ENCODE data around the gene GNGT1. TPM values are rescaled to one million over a fixed set of nuclear protein-coding genes. Genes with fewer than 3 reads are reported as not detected.

GNGT1 gene
- total RNA-seq, 1 donor from 2014 or later, result not detected

DNA sequence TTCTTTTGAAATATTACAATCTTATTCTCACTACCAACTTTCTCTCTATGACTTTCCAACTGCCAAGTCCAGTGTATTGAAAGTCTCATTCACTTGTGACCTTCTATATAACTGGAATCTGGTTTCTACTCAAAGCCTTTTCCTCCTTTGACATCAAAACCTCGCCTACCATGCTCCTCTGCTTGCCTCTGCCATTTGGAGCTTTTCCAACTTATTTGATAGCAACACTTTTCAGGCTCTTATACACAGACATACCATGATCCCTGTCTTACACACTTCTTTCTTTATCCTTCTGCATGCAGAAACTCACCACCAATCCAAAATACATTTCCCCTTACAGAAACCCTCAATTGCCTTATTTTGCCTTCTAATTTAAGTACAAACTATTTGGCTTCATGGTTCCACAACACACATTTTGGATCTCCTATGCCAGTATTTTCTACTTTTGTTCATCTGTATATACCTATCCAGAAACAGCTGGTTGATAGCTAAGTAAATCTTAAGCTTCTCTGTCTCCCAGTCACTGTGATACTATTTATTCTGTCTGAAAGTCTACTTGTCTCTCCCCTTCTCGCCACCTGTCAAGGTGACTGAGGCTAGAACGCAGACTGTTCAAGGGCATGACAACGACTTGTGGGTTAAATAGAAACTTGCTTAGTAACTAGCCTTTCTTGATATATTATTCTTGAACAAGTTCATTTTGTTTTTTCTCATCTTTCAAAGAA is 37.6 kb downstream of the GNGT1 start:
- DNase-seq, result no peak

DNA sequence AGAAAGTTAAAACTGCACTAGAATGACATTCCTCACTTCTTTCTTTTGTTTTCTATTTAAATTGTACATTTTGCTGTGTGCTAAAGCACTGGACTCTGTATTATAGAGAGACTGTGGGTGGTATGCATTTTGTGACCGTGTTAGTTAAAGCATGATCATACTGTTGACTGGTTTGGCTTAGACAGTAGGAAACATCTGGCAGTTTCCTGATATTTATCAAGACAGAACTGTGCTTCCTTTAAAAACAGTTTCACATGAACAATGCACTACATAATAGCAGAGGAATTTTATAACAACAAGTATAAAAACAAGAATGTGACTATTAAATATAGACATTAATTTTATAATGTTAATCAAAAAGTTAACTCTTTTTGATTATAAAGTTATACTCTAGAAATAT is 38.3 kb downstream of the GNGT1 start:
- no peak for DNase-seq

DNA sequence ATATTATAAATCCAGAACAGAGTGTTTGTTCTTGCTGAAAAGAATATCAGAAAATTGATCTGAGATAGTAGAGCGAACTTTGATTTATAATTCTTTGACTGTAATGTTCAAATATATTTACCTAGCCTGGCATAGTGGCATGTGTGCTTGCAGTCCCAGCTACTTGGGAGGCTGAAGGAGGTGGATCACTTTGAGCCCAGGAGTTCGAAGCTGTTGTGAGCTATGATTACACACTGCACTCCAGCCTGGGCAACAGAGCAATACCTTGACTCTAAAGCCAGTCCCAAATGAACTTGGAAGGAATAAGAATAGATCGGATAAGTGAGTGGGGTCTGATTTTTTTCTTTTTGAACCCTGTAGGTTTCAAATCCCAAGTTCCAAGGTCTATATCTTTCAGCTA is 38.7 kb downstream of the GNGT1 start:
- no peak for DNase-seq

DNA sequence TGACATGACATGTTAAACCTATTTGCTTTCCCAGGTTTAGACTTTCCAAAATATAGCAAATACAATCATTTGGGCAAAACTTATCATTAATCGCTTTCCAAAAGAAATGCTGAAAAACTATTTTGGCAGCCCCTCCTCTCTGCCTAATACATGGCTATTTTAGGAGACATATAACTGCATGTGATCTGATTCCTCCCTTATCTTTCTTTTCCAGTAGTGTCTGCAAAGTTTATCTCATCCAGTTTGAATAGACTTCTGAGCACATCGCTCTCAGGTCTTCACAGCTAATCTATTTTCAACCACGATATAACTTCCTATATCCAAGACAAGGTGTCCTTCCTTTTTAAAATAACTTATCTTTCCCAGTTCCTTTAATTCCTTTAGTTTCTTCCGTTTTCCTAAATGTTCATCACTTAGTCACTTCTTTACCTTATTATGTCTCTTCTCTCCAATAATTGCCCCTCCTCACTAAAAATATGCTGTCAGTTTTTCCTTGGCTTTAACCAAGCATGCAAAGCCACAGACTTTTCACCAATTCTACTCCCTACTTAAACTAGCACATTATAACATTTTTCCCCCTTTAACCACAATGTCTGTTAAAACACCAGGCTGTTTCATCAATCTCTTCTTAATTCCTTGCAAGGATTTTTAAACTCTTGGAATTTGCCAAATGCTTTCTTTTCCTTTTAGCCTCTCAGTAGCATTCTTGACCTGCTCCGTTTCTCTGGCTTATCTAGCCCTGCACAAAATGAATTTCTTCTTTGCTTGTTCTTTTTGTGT is 39.6 kb downstream of the GNGT1 start:
- DNase-seq, result no peak

DNA sequence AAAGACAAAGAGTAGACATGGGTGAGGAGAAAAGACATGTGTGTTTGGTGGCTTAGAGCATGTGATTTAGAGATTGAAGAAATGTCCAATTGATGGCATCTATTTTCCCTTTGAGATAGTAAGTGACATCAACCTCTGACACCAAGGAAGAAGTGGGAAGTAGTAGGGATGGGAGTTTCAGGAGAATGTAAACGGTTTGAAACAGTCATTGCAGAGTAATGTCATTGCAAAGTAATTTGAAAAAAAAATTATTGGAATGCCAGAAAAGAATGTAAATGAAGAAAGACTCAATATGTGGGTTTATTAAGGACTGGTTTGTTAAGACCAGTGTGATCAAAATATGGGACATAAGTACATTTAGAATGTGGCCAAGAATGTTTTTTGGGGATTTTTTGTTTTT is 41.7 kb downstream of the GNGT1 start:
- no peak for DNase-seq

DNA sequence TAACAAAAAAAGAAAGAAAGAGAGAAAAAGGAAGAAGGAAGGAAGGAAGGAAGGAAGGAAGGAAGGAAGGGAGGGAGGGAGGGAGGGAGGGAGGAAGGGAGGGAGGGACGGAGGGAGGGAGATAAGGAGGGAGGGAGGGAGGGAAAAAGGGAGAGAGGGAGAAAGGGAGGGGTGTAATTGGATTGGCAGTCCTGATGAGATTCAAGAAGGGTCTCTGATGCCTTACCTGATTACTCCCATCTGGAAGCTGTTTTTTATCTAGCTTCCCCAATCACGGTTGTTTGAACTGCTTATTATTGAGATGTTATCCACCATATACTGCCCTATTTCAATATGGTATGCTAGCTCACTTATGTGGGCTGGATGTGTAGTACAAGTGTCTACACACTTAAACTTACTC is 42.5 kb downstream of the GNGT1 start:
- no peak for DNase-seq

DNA sequence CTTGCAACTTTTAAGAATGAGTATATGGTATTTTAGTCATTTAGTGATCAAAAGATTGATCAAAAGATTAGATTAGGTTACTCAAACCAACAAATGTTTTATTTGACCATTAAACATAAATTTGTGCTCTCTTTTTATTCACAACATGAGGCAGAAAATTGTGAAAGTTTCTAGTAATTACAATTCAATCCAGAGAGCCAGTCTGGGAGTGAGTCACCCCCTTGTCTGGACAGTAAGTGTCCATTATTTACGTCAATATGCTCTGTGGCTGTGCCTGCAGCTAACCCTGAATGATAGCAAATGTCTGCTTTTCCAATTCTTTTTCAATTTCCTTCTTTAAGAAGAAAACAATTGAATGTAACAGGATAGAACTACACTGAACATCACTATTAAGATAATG is 43.1 kb downstream of the GNGT1 start:
- DNase-seq, result no peak

DNA sequence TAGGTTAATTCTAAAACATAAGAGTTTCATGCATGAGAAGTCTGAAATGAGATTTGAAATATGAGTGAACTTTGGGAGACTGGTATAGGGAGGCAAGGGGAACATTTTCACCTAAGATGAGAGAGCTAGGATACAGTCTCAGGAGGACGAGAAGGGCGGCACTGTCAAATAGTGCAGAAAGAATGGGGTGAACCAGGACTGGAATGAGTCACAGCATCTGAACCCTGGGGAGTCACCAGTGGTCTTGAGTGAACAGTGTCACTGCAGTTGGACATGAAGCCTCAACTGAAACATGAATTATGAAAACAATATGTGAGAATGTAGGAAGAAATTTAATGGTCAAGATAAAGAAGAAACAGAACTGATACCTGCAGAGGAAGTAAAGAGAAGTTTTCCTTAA is 48.9 kb downstream of the GNGT1 start:
- no peak for DNase-seq

DNA sequence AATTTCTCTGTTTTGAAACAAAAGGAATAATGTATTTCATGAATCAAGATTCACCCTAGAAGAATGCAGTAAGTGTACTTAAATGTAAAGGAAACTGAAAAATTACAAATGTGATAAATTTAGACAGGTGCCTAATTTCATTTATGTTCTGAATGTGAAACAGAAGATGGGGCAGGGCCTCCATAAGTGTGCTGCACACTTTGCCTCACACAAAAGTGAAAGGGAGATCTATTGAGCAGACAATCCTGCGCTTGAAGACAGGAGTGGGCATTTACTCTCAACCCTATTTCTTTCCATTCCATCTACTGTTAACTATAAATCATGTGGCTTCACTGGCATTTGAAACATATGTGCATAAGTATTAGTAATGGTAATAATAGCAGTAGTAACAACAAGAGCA is 51.4 kb downstream of the GNGT1 start:
- DNase-seq, result no peak

DNA sequence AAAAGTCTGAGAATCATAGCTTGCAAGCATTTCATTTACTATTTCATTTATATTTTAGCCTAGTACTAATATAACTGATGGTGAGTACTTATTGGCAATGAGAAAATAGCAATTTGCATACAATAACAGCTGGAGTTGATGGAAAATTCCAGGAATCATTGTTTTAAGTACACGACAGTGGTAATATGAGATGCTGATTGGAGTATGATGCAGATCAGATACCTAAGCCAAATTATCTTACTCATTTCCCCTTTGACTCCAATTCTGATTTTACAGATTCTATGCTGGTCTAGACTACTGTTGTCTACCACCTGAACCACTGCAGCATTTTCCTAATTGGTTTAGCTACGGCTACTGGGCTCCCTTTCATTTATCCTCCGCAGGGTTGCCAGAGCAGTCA is 51.8 kb downstream of the GNGT1 start:
- no peak for DNase-seq

DNA sequence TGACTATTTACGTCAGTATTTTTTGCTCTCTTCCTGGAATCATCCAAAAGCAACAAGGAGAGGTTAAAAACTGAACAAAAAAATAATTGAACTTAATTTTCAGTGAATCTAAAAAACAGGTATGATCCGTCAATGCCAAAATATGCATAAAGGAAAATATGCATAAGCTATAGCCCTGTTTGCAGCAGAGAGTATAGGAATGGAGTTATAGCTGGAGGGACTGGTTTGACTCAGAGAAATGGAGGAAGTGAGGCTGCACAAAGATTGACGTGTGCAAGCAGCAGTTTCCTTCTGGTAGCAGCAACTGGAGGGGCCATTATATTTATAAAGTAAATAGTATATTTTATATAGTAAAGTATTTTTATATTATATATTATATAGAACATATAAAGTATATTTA is 52.3 kb downstream of the GNGT1 start:
- no peak for DNase-seq

Small RNAs within 50 kb of the gene (small RNA-seq; reads per million reads assigned to genes)
- not detected for gene AC002076.2 (ENCODE audit: low replicate concordance)

Other genes starting within 250 kb of the GNGT1 start
- gene TFPI2, start 15.8 kb upstream of the GNGT1 start, total RNA-seq, result 2.6 TPM
- gene GNG11, start 15.2 kb downstream of the GNGT1 start, total RNA-seq, result 31.6 TPM
- gene BET1, start 97.8 kb downstream of the GNGT1 start, total RNA-seq, result 34.3 TPM

Measured in tongue (tissue), 3 donors.